CD14-positive monocyte (primary cell): Measurements from ENCODE around the gene PCDH15. TPM values are rescaled to one million over a fixed set of nuclear protein-coding genes. Genes with fewer than 3 reads are reported as not detected.

Experiments used
- DNase-seq, 3 donors: peaks; one replicate each; pipeline ENCODE4 v3.0.0-alpha.2; 2011 to 2022
- H2AFZ ChIP-seq: 2 replicates; pipeline ENCODE4 v1.6.0; 2012; ENCODE audit warnings: mild to moderate bottlenecking, low read depth, low read length, inconsistent platforms; ENCODE audit not compliant: insufficient read depth, poor library complexity, severe bottlenecking
- H3K27ac ChIP-seq, 2 donors: 1 replicate in 1 of 2; 2 replicates in 1 of 2; pipeline ENCODE4 v1.5.1; 2012 to 2013; ENCODE audit warnings: low read length in 2 of 2, control low read depth in 1 of 2, inconsistent platforms in 1 of 2, low read depth in 1 of 2, mild to moderate bottlenecking in 1 of 2
- H3K27me3 ChIP-seq, 2 donors: one replicate each; pipeline versions ENCODE4 v1.6.0 to v1.6.1; 2011 to 2013; ENCODE audit warnings: low read length in 2 of 2; ENCODE audit not compliant: control insufficient read depth in 2 of 2, insufficient read depth in 2 of 2
- H3K36me3 ChIP-seq, 2 donors: replicated peaks in 1 of 2; 1 replicate in 1 of 2; 2 replicates in 1 of 2; pipeline versions ENCODE4 v1.5.1 to v1.6.1; 2012 to 2013; ENCODE audit warnings: low read length in 2 of 2, control low read depth in 1 of 2, inconsistent platforms in 1 of 2, mild to moderate bottlenecking in 1 of 2; ENCODE audit not compliant: insufficient read depth in 2 of 2, control insufficient read depth in 1 of 2
- H3K4me1 ChIP-seq, 2 donors: 1 replicate in 1 of 2; 2 replicates in 1 of 2; pipeline versions ENCODE4 v1.5.1 to v1.6.1; 2012 to 2013; ENCODE audit warnings: low read length in 2 of 2, control low read depth in 1 of 2, inconsistent platforms in 1 of 2, mild to moderate bottlenecking in 1 of 2, moderate library complexity in 1 of 2; ENCODE audit not compliant: insufficient read depth in 2 of 2, control insufficient read depth in 1 of 2
- H3K4me2 ChIP-seq: replicated peaks from 2 replicates; pipeline ENCODE3; 2012; ENCODE audit warnings: low read length, moderate library complexity, mild to moderate bottlenecking; ENCODE audit not compliant: poor library complexity, severe bottlenecking; ENCODE audit errors: extremely low read depth
- H3K4me3 ChIP-seq, 3 experiments: fragments of 200-600 bp in 1 of 3; sonication (generic) in 1 of 3; replicated peaks in 1 of 3; 1 replicate in 2 of 3; 2 replicates in 1 of 3; pipeline ENCODE4 v1.5.1; 2011 to 2013; ENCODE audit warnings: low read length in 3 of 3, mild to moderate bottlenecking in 3 of 3, control low read depth in 2 of 3, low read depth in 2 of 3, inconsistent platforms in 1 of 3, moderate library complexity in 1 of 3
- H3K79me2 ChIP-seq: 2 replicates; pipeline ENCODE4 v1.6.0; 2012; ENCODE audit warnings: mild to moderate bottlenecking, control low read depth, inconsistent platforms, low read length, moderate library complexity; ENCODE audit not compliant: insufficient read depth
- H3K9ac ChIP-seq: 2 replicates; pipeline ENCODE4 v1.6.0; 2017; ENCODE audit warnings: low read length, mild to moderate bottlenecking; ENCODE audit not compliant: insufficient read depth, poor library complexity, severe bottlenecking
- H3K9me3 ChIP-seq, 2 donors: replicated peaks in 1 of 2; 1 replicate in 1 of 2; 2 replicates in 1 of 2; pipeline versions ENCODE4 v1.5.1 to v1.6.1; 2012 to 2013; ENCODE audit warnings: low read length in 2 of 2, control low read depth in 1 of 2; ENCODE audit not compliant: control insufficient read depth in 1 of 2, insufficient read depth in 1 of 2
- H4K20me1 ChIP-seq: 2 replicates; pipeline ENCODE4 v1.6.0; 2012; ENCODE audit warnings: mild to moderate bottlenecking, low read length, control low read depth, moderate library complexity; ENCODE audit not compliant: insufficient read depth
- H3K27ac Mint-ChIP-seq, 7 donors: one replicate each; pipeline ENCODE4 v1.8.0; 2020; ENCODE audit warnings: mild to moderate bottlenecking in 7 of 7, mixed read lengths in 7 of 7, moderate library complexity in 6 of 7, inconsistent platforms in 2 of 7
- H3K27me3 Mint-ChIP-seq, 3 donors: one replicate each; pipeline ENCODE4 v1.8.0; 2021 to 2022; ENCODE audit warnings: low read depth in 3 of 3, mild to moderate bottlenecking in 3 of 3, mixed read lengths in 3 of 3, moderate library complexity in 3 of 3, inconsistent platforms in 1 of 3
- H3K36me3 Mint-ChIP-seq, 2 donors: one replicate each; pipeline ENCODE4 v1.8.0; 2020; ENCODE audit warnings: mixed read lengths in 2 of 2, inconsistent platforms in 1 of 2, mild to moderate bottlenecking in 1 of 2
- H3K4me1 Mint-ChIP-seq: one replicate; pipeline ENCODE4 v1.8.0; 2020; ENCODE audit warnings: mild to moderate bottlenecking, mixed read lengths
- H3K4me3 Mint-ChIP-seq, 2 donors: one replicate each; pipeline ENCODE4 v1.8.0; 2020; ENCODE audit warnings: mild to moderate bottlenecking in 2 of 2, mixed read lengths in 2 of 2, moderate library complexity in 1 of 2
- H3K9me3 Mint-ChIP-seq, 7 donors: one replicate each; pipeline ENCODE4 v1.8.0; 2020 to 2022; ENCODE audit warnings: mixed read lengths in 7 of 7, mild to moderate bottlenecking in 6 of 7, moderate library complexity in 6 of 7, inconsistent platforms in 2 of 7
- WGBS: methylation state at CpG from one replicate; pipeline ENCODE4 v1.1.5; 2013; ENCODE audit warnings: missing lambda C conversion rate; ENCODE audit not compliant: insufficient coverage; 5-methylcytosine and 5-hydroxymethylcytosine counted together
- intact Hi-C, 2 donors: fragments of 100-400 bp; cut with micrococcal nuclease; formaldehyde crosslinking; loops; one replicate each; pipeline versions ENCODE4 v1.15.0 to v1.15.1; 2023
- polyA plus RNA-seq, 3 donors: library from polyadenylated mRNA; depleted of rRNA in 1 of 3; unstranded in 2 of 3; stranded (reverse) in 1 of 3; fragments of 300-500 nt in 2 of 3; fragments of >200 nt in 1 of 3; fragmentation: Illumina TruSeq in 2 of 3; gene quantifications; 1 replicate in 2 of 3; 2 replicates in 1 of 3; pipeline ENCODE4 v1.2.3, GENCODE V29; 2012 to 2021
- TF ChIP-seq, protein P1 (sequence below): fragments of 200-600 bp; IDR thresholded peaks from one replicate; pipeline ENCODE4 v1.8.0; 2022; ENCODE audit warnings: antibody characterized with exemption, mild to moderate bottlenecking

Gene PCDH15
- polyA plus RNA-seq, 3 donors: not detected

DNA sequence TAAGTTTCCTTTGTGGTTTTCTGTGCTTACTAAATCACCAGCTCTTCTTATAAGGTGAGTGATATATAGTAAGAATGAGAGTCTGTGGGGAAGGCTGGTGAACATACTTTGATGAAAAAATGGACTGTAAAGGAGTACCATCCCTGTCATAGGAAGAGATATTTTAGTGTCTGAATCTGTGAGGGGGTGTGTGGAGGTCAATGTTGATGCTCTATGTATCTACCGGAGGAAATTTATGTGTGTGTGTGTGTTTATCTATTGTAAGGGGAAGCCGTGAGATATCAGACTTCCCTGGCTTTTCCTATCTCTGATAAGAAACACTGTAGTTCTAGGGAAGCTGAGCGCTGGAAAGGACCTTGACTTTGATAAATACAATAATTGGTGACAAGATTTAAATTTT lies 179.0 kb downstream of the PCDH15 start:
- Histone ChIP-seq H3K36me3 (no peaks in the 10 kb centered on the region), H3K9me3 (peaks cover 0 to 3% of the 10 kb centered on the region in 2 donors), H3K4me2 (no peak overlapping the region), H3K27ac (no peak overlapping the region), H2AFZ (no peak overlapping the region), H4K20me1 (no peaks in the 10 kb centered on the region), H3K4me3 (no peak overlapping the region), H3K27me3 (no peaks in the 10 kb centered on the region), H3K9ac (no peak overlapping the region), H3K4me1 (no peaks in the 10 kb centered on the region), H3K79me2 (no peaks in the 10 kb centered on the region)
- Mint-ChIP-seq H3K27ac (no peak overlapping the region), H3K4me3 (no peak overlapping the region), H3K4me1 (no peaks in the 10 kb centered on the region), H3K36me3 (no peaks in the 10 kb centered on the region), H3K9me3 (peaks cover 0 to 5% (median 0%) of the 10 kb centered on the region in 7 donors), H3K27me3 (no peaks in the 10 kb centered on the region)
- TF ChIP-seq, protein P1, sequence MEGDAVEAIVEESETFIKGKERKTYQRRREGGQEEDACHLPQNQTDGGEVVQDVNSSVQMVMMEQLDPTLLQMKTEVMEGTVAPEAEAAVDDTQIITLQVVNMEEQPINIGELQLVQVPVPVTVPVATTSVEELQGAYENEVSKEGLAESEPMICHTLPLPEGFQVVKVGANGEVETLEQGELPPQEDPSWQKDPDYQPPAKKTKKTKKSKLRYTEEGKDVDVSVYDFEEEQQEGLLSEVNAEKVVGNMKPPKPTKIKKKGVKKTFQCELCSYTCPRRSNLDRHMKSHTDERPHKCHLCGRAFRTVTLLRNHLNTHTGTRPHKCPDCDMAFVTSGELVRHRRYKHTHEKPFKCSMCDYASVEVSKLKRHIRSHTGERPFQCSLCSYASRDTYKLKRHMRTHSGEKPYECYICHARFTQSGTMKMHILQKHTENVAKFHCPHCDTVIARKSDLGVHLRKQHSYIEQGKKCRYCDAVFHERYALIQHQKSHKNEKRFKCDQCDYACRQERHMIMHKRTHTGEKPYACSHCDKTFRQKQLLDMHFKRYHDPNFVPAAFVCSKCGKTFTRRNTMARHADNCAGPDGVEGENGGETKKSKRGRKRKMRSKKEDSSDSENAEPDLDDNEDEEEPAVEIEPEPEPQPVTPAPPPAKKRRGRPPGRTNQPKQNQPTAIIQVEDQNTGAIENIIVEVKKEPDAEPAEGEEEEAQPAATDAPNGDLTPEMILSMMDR: no peak
- no peak for DNase-seq
- intact Hi-C loops: no loop called here
- no CpG with 5 or more reads among the region's 3 CpGs for WGBS

DNA sequence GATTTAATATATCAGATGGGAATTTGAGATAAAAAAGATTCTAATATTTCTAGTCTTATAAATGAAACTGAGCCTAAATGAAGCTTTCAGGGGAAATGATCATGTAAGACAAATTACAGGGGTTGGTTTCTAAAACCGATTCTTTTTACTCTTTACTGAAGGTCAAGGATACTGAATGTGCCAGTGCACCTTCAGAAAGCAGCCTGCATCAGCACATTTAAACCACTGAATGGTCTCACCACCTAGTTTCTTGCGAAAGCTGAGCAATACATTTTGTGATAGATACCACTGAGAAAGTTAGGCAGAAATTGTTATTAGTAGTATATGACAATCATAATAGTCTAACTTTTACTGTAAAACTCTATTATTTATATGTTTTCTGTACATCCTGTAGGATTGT lies 180.7 kb downstream of the PCDH15 start:
- Mint-ChIP-seq H3K36me3 (no peaks in the 10 kb centered on the region), H3K27ac (no peak overlapping the region), H3K9me3 (peaks cover 0 to 2% (median 0%) of the 10 kb centered on the region in 7 donors), H3K4me3 (no peak overlapping the region), H3K27me3 (no peaks in the 10 kb centered on the region), H3K4me1 (no peaks in the 10 kb centered on the region)
- Histone ChIP-seq H3K9ac (no peak overlapping the region), H3K9me3 (no peaks in the 10 kb centered on the region), H3K4me3 (no peak overlapping the region), H3K27me3 (no peaks in the 10 kb centered on the region), H3K4me2 (no peak overlapping the region), H3K4me1 (no peaks in the 10 kb centered on the region), H3K36me3 (no peaks in the 10 kb centered on the region), H3K79me2 (no peaks in the 10 kb centered on the region), H4K20me1 (no peaks in the 10 kb centered on the region), H2AFZ (no peak overlapping the region), H3K27ac (no peak overlapping the region)
- no CpG with 5 or more reads among the region's 2 CpGs for whole genome bisulfite sequencing
- TF ChIP-seq, protein P1: no peak
- intact Hi-C loops: no loop called here
- DNase-seq: no peak
